GM23248 (cell line): ENCODE data around the gene MAU2. TPM values are rescaled to one million over a fixed set of nuclear protein-coding genes. Genes with fewer than 3 reads are reported as not detected.

ENCODE experiments used
- DNase-seq: peaks from one replicate; pipeline ENCODE4 v3.0.0-alpha.2; 2015
- H2AFZ ChIP-seq: fragments of 200-600 bp; sonication (generic); 2 replicates; pipeline ENCODE4 v1.6.1; 2016; ENCODE audit warnings: antibody characterized with exemption
- H3F3A ChIP-seq: fragments of 200-600 bp; sonication (generic); 2 replicates; pipeline ENCODE4 v1.6.1; 2016; ENCODE audit warnings: mild to moderate bottlenecking, antibody characterized with exemption, mixed run types; ENCODE audit not compliant: insufficient read depth
- H3K27ac ChIP-seq: fragments of 200-600 bp; sonication (generic); 2 replicates; pipeline ENCODE4 v1.5.1; 2016; ENCODE audit warnings: mild to moderate bottlenecking
- H3K27me3 ChIP-seq: fragments of 200-600 bp; sonication (generic); replicated peaks from 2 replicates; pipeline ENCODE4 v1.6.1; 2016; ENCODE audit warnings: mild to moderate bottlenecking; ENCODE audit not compliant: insufficient read depth
- H3K36me3 ChIP-seq: fragments of 200-600 bp; sonication (generic); 2 replicates; pipeline ENCODE4 v1.6.1; 2016; ENCODE audit warnings: low read depth, mild to moderate bottlenecking
- H3K4me1 ChIP-seq: fragments of 200-600 bp; sonication (generic); 2 replicates; pipeline ENCODE4 v1.6.1; 2016; ENCODE audit warnings: mild to moderate bottlenecking; ENCODE audit not compliant: insufficient read depth
- H3K4me2 ChIP-seq: fragments of 200-600 bp; sonication (generic); one replicate; pipeline ENCODE4 v1.6.1; 2016; ENCODE audit warnings: mild to moderate bottlenecking; ENCODE audit not compliant: unreplicated experiment
- H3K4me3 ChIP-seq: fragments of 200-600 bp; sonication (generic); 2 replicates; pipeline ENCODE4 v1.5.1; 2016; ENCODE audit warnings: mild to moderate bottlenecking
- H3K79me2 ChIP-seq: fragments of 200-600 bp; sonication (generic); 2 replicates; pipeline ENCODE4 v1.6.1; 2016; ENCODE audit warnings: mild to moderate bottlenecking; ENCODE audit not compliant: insufficient read depth
- H3K9ac ChIP-seq: fragments of 200-600 bp; sonication (generic); 2 replicates; pipeline ENCODE4 v1.6.1; 2016; ENCODE audit warnings: mild to moderate bottlenecking
- H3K9me2 ChIP-seq: fragments of 200-600 bp; sonication (generic); 2 replicates; pipeline ENCODE4 v1.6.1; 2016; ENCODE audit warnings: mixed run types, mild to moderate bottlenecking, moderate library complexity; ENCODE audit not compliant: insufficient read depth
- H3K9me3 ChIP-seq: fragments of 200-600 bp; sonication (generic); one replicate; pipeline ENCODE4 v1.6.1; 2017; ENCODE audit warnings: low read depth
- H4K20me1 ChIP-seq: fragments of 200-600 bp; sonication (generic); 2 replicates; pipeline ENCODE4 v1.6.0; 2016; ENCODE audit not compliant: insufficient read depth
- EZH2 ChIP-seq: fragments of 200-600 bp; sonication (generic); IDR thresholded peaks from 2 replicates; pipeline ENCODE4 v1.6.1; 2018; ENCODE audit warnings: antibody characterized with exemption, mild to moderate bottlenecking; ENCODE audit not compliant: insufficient read depth, poor library complexity, severe bottlenecking
- EZH2phosphoT487 ChIP-seq: fragments of 200-600 bp; sonication (generic); IDR thresholded peaks from 2 replicates; pipeline ENCODE4 v1.6.1; 2018; ENCODE audit warnings: antibody characterized with exemption, moderate library complexity, mild to moderate bottlenecking, low read depth; ENCODE audit not compliant: insufficient read depth
- WGBS, 2 experiments: methylation state at CpG; one replicate each; pipeline ENCODE4 v1.1.6; 2015 to 2017; ENCODE audit warnings: low lambda C conversion rate in 2 of 2, low coverage in 1 of 2; ENCODE audit errors: missing lambda C conversion rate in 2 of 2; 5-methylcytosine and 5-hydroxymethylcytosine counted together
- in situ Hi-C: fragments of 300-500 bp; cut with MboI; formaldehyde crosslinking; loops from 2 replicates; pipeline ENCODE4 v1.15.0; 2020
- polyA plus RNA-seq: library from polyadenylated mRNA; unstranded; fragments of >200 nt; fragmentation: Nextera tagmentation; extraction: Ambion mirVana; gene quantifications from 2 replicates; pipeline ENCODE4 v1.2.1, GENCODE V29; 2016
- total RNA-seq: library from RNA; depleted of rRNA; stranded (reverse); fragments of >200 nt; shearing (Covaris generic); gene quantifications from 2 replicates; pipeline ENCODE4 v1.2.3, GENCODE V29; 2014

The MAU2 gene
- total and polyA plus RNA-seq, 2 experiments from 2014 or later = 23.0 to 25.4 TPM

GRCh38 chr19:19336597-19336996 lies 16.0 kb downstream of the MAU2 start:
- H4K20me1 ChIP-seq = no peaks in the 10 kb centered on the region
- no peak overlapping the region for H3K4me3 ChIP-seq
- 50 to 61% methylated on average over 3 of the region's 3 CpGs for WGBS, 2 experiments
- H3K9ac ChIP-seq = no peak overlapping the region
- no peaks in the 10 kb centered on the region; the same call in 1 of the 2 replicates for H3K4me1 ChIP-seq
- no peaks in the 10 kb centered on the region for H3F3A ChIP-seq
- in situ Hi-C loops = no loop called here
- H3K9me2 ChIP-seq = no peaks in the 10 kb centered on the region
- H3K9me3 ChIP-seq = no peaks in the 10 kb centered on the region
- no peak overlapping the region for H3K4me2 ChIP-seq
- peaks cover 32% of the 10 kb centered on the region; the same call in 1 of the 2 replicates for H3K36me3 ChIP-seq
- no peak overlapping the region for H2AFZ ChIP-seq
- TF ChIP-seq EZH2 = no peak
- no peak for TF ChIP-seq EZH2phosphoT487
- H3K79me2 ChIP-seq = peaks cover 49% of the 10 kb centered on the region
- no peaks in the 10 kb centered on the region for H3K27me3 ChIP-seq
- H3K27ac ChIP-seq = no peak overlapping the region
- no peak for DNase-seq

DNA sequence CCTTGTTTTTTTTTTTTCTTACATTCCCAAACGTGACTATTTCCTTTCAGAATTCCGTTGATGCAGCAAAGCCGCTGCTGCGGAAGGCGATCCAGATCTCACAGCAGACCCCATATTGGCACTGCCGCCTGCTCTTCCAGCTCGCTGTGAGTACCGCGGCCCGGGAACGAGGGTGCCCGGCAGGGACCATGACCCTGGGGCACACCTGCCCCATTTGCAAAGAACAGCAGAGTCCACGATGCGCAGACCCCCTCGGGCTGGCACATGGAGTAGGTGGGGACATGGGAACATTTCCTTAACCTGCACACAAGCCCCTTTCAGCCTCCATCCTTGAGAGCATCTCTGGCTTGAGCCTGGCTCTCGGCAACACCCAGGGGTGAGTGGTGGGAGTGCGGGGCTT lies 16.5 kb downstream of the MAU2 start:
- Histone ChIP-seq H3K9me3 (no peaks in the 10 kb centered on the region), H3K9ac (no peak overlapping the region), H4K20me1 (no peaks in the 10 kb centered on the region), H3F3A (no peaks in the 10 kb centered on the region), H3K27ac (no peak overlapping the region), H3K4me2 (no peak overlapping the region), H2AFZ (no peak overlapping the region), H3K36me3 (peaks cover 32% of the 10 kb centered on the region; the same call in 1 of the 2 replicates), H3K4me3 (no peak overlapping the region), H3K27me3 (no peaks in the 10 kb centered on the region), H3K4me1 (no peaks in the 10 kb centered on the region; the same call in 1 of the 2 replicates), H3K9me2 (no peaks in the 10 kb centered on the region), H3K79me2 (peaks cover 44% of the 10 kb centered on the region)
- 92 to 97% methylated on average over 17 of the region's 17 CpGs for WGBS, 2 experiments
- DNase-seq = no peak
- in situ Hi-C loops = no loop called here
- no peak for TF ChIP-seq EZH2phosphoT487

- in situ Hi-C loops = no loop called here
- H2AFZ ChIP-seq = no peak overlapping the region
- H3K27ac ChIP-seq = peak overlapping the region; percentile 21; the same call in 1 of the 2 replicates
- TF ChIP-seq EZH2 = no peak
- no peak for TF ChIP-seq EZH2phosphoT487
- no peaks in the 10 kb centered on the region for H4K20me1 ChIP-seq
- no peaks in the 10 kb centered on the region for H3K27me3 ChIP-seq
- DNase-seq = peak; percentile 78
- no peaks in the 10 kb centered on the region for H3K9me2 ChIP-seq
- 76 to 87% methylated on average over 7 of the region's 7 CpGs for WGBS, 2 experiments
- H3K9ac ChIP-seq = peak overlapping the region; percentile 21; the same call in 1 of the 2 replicates
- H3K4me3 ChIP-seq = no peak overlapping the region
- H3F3A ChIP-seq = no peaks in the 10 kb centered on the region
- no peak overlapping the region for H3K4me2 ChIP-seq
- H3K79me2 ChIP-seq = peaks cover 35% of the 10 kb centered on the region
- no peaks in the 10 kb centered on the region; the same call in 1 of the 2 replicates for H3K4me1 ChIP-seq
- peaks cover 35% of the 10 kb centered on the region; the same call in 1 of the 2 replicates for H3K36me3 ChIP-seq
- H3K9me3 ChIP-seq = no peaks in the 10 kb centered on the region
These were observed 17.5 kb downstream of the MAU2 start for GRCh38 chr19:19338082-19338481.

GRCh38 chr19:19341026-19341425 lies 20.4 kb downstream of the MAU2 start:
- H3K27ac ChIP-seq = no peak overlapping the region
- peaks cover 7% of the 10 kb centered on the region; the same call in 1 of the 2 replicates for H3K79me2 ChIP-seq
- H3K9me2 ChIP-seq = no peaks in the 10 kb centered on the region
- no peaks in the 10 kb centered on the region for H4K20me1 ChIP-seq
- in situ Hi-C loops = no loop called here
- no peaks in the 10 kb centered on the region for H3F3A ChIP-seq
- TF ChIP-seq EZH2 (no peak), EZH2phosphoT487 (no peak)
- no peaks in the 10 kb centered on the region for H3K9me3 ChIP-seq
- WGBS, 2 experiments = 94 to 96% methylated on average over 10 to 11 of the region's 11 CpGs
- no peak overlapping the region for H3K4me3 ChIP-seq
- H3K36me3 ChIP-seq = peaks cover 37% of the 10 kb centered on the region; the same call in 1 of the 2 replicates
- no peak overlapping the region for H3K4me2 ChIP-seq
- no peak overlapping the region for H3K9ac ChIP-seq
- H2AFZ ChIP-seq = no peak overlapping the region
- DNase-seq = no peak
- H3K27me3 ChIP-seq = no peaks in the 10 kb centered on the region
- no peaks in the 10 kb centered on the region; the same call in 1 of the 2 replicates for H3K4me1 ChIP-seq
